PC-3 (cell line): Measurements from ENCODE around the gene ZNF692.

Experiments used
- EZH2 ChIP-seq: fragments of 300-600 bp; sonication (generic); IDR thresholded peaks from one replicate; pipeline ENCODE4 v1.6.1; 2017; ENCODE audit warnings: antibody characterized with exemption, mild to moderate bottlenecking, low read length; ENCODE audit not compliant: unreplicated experiment
- EZH2phosphoT487 ChIP-seq: fragments of 300-600 bp; sonication (generic); IDR thresholded peaks from 2 replicates; pipeline ENCODE4 v1.6.1; 2018; ENCODE audit warnings: mild to moderate bottlenecking, antibody characterized with exemption, low read length, borderline replicate concordance
- TF ChIP-seq, protein P1 (sequence below): fragments of 300-600 bp; sonication (generic); conservative IDR thresholded peaks from 2 replicates; pipeline ENCODE4 v1.5.1; 2017; ENCODE audit warnings: antibody characterized with exemption, low read depth, mild to moderate bottlenecking, low read length

DNA sequence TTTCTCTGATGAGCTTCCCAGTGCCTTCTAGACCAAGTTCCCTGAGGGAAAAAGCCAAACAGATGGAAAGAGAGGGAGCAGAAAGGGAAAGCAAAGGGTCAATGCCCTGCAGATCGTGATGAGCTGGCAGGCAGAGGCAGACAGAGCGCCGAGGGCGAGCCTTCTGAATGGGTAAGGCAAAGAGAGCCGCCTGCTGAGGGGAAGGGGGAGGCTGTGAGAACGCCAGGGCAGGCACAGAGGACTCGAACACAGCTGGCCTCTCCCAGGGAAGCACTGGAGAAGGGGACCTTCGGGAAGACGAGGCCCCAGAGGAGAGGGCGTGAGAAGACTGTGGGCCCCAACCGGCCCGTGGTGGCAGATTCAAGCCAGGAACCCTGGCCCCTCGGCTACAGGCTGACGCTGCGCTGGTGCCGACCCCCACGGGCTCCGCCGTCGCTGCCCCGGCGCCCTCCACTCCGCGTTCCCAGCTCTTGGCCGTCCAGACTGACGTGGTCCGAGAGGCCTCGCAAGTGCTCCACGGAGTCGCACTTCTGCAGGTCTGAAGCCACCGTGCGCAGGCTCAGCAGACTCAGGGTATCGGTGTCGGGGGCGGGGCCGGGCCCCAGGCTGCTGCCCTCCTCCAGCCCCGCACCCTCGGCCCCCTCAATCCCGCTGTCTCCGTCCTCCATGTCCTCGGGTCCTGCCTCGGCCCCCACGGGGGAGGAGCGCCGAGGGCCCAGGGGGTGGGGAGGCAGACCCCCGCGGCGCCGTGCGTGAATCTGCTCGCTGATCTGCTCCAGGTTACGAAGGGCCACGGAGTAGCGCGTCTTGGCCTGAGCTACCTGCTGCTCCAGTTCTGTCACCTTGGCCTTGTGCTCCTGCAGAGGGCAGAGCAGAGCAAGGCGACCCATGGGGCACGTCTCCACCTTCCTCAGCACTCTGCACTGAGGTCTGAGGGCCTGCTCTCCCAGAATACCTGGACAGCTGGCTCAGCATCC is 47.1 kb downstream of the ZNF692 start:
- TF ChIP-seq, protein P1, sequence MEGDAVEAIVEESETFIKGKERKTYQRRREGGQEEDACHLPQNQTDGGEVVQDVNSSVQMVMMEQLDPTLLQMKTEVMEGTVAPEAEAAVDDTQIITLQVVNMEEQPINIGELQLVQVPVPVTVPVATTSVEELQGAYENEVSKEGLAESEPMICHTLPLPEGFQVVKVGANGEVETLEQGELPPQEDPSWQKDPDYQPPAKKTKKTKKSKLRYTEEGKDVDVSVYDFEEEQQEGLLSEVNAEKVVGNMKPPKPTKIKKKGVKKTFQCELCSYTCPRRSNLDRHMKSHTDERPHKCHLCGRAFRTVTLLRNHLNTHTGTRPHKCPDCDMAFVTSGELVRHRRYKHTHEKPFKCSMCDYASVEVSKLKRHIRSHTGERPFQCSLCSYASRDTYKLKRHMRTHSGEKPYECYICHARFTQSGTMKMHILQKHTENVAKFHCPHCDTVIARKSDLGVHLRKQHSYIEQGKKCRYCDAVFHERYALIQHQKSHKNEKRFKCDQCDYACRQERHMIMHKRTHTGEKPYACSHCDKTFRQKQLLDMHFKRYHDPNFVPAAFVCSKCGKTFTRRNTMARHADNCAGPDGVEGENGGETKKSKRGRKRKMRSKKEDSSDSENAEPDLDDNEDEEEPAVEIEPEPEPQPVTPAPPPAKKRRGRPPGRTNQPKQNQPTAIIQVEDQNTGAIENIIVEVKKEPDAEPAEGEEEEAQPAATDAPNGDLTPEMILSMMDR = peak; percentile 49; the same call in 1 of the 2 replicates
- TF ChIP-seq EZH2phosphoT487 = no peak
- no peak for TF ChIP-seq EZH2
